Breast epithelium (tissue), 4 donors: Measurements from ENCODE around the gene ANXA6. TPM values are rescaled to one million over a fixed set of nuclear protein-coding genes. Genes with fewer than 3 reads are reported as not detected.

Experiments used
- DNase-seq, 2 donors: peaks; one replicate each; pipeline ENCODE4 v3.0.0-alpha.2; 2019; ENCODE audit warnings: low spot score in 2 of 2
- H3K27ac ChIP-seq, 2 donors: fragments of 200-600 bp; sonication (generic) in 1 of 2; one replicate each; pipeline ENCODE4 v1.5.1; 2016 to 2019; ENCODE audit warnings: mild to moderate bottlenecking in 1 of 2
- H3K27me3 ChIP-seq, 2 donors: fragments of 200-600 bp; sonication (generic) in 1 of 2; one replicate each; pipeline versions ENCODE4 v1.5.1 to v1.6.0; 2017 to 2019; ENCODE audit warnings: control low read depth in 1 of 2, mild to moderate bottlenecking in 1 of 2
- H3K36me3 ChIP-seq: fragments of 200-600 bp; one replicate; pipeline ENCODE4 v1.5.1; 2019
- H3K4me1 ChIP-seq, 2 donors: fragments of 200-600 bp; sonication (generic); one replicate each; pipeline ENCODE4 v1.5.1; 2016 to 2019; ENCODE audit warnings: control low read depth in 1 of 2
- H3K4me3 ChIP-seq, 3 donors: fragments of 200-600 bp; sonication (generic); 1 replicate in 2 of 3; 2 replicates in 1 of 3; pipeline ENCODE4 v1.5.1; 2016 to 2019; ENCODE audit warnings: mild to moderate bottlenecking in 3 of 3, moderate library complexity in 2 of 3
- H3K9me3 ChIP-seq, 2 donors: fragments of 200-600 bp; sonication (generic) in 1 of 2; one replicate each; pipeline ENCODE4 v1.5.1; 2016 to 2019; ENCODE audit warnings: control low read depth in 1 of 2
- POLR2A ChIP-seq: fragments of 450-650 bp; IDR thresholded peaks from one replicate; pipeline ENCODE4 v1.6.1; 2016; ENCODE audit warnings: antibody characterized with exemption, mild to moderate bottlenecking, moderate library complexity
- POLR2AphosphoS5 ChIP-seq, 3 donors: sonication (generic); formaldehyde crosslinking; IDR thresholded peaks; one replicate each; pipeline ENCODE4 v1.6.1; 2017; ENCODE audit warnings: antibody characterized with exemption in 3 of 3
- intact Hi-C: fragments of 100-400 bp; cut with DNase I; formaldehyde crosslinking; loops from one replicate; pipeline ENCODE4 v1.15.1; 2023; ENCODE audit warnings: low total_unique reads
- total RNA-seq, 3 donors: library from RNA; depleted of rRNA; stranded (reverse); fragments of >200 nt; gene quantifications; one replicate each; pipeline ENCODE4 v1.1.0, GENCODE V29; 2016
- TF ChIP-seq, protein P1 (sequence below), 3 donors: fragments of 450-650 bp; IDR thresholded peaks; one replicate each; pipeline ENCODE4 v1.5.1; 2016 to 2017; ENCODE audit warnings: antibody characterized with exemption in 3 of 3, mild to moderate bottlenecking in 3 of 3, moderate library complexity in 3 of 3

ANXA6 gene
- total RNA-seq, 3 donors from 2014 or later: 206 to 320 (median 276) TPM

DNA sequence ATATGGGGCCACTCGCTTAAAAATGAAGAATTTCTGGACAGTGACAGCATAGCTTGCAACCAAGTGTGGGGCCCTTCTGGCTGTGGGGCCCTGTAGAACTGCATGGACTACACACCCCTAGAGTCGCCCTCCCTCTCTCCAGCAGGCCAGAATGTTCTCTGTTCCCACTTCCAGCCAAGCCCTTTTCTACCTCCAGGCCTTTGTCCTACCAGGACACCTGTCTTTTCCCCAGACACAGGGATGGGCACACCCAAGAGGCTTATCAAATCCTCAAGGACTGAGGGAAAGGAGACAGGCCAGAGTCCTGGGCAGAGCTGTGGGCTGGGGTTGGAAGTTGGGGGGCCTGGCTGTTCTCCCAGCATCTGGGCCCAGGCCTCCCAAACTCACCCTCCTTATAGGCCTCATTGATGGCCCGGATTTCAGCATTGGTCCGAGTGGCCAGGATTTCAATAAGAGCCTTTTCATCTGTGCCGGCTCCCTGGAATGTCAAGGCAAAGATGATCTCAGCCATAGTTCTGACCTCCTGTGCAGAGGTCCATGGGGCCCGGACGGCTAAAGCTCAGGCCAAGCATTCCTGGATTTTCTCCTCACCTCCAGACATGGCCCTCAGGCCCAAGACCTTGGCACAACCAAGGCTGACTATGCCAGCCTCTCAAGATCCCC, 38.5 kb downstream of the ANXA6 start:
- Histone ChIP-seq H3K4me3 (no peak overlapping the region), H3K36me3 (no peaks in the 10 kb centered on the region), H3K27ac (no peak overlapping the region), H3K9me3 (no peaks in the 10 kb centered on the region), H3K4me1 (peaks cover 0 to 2% of the 10 kb centered on the region in 2 donors), H3K27me3 (no peaks in the 10 kb centered on the region)
- intact Hi-C loops: no loop called here
- TF ChIP-seq, protein P1, sequence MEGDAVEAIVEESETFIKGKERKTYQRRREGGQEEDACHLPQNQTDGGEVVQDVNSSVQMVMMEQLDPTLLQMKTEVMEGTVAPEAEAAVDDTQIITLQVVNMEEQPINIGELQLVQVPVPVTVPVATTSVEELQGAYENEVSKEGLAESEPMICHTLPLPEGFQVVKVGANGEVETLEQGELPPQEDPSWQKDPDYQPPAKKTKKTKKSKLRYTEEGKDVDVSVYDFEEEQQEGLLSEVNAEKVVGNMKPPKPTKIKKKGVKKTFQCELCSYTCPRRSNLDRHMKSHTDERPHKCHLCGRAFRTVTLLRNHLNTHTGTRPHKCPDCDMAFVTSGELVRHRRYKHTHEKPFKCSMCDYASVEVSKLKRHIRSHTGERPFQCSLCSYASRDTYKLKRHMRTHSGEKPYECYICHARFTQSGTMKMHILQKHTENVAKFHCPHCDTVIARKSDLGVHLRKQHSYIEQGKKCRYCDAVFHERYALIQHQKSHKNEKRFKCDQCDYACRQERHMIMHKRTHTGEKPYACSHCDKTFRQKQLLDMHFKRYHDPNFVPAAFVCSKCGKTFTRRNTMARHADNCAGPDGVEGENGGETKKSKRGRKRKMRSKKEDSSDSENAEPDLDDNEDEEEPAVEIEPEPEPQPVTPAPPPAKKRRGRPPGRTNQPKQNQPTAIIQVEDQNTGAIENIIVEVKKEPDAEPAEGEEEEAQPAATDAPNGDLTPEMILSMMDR (IDR thresholded peaks at IDR 0.05): no peak
- no peak for TF ChIP-seq POLR2AphosphoS5 (IDR thresholded peaks at IDR 0.05)
- no peak for TF ChIP-seq POLR2A
- DNase-seq: no peak

DNA sequence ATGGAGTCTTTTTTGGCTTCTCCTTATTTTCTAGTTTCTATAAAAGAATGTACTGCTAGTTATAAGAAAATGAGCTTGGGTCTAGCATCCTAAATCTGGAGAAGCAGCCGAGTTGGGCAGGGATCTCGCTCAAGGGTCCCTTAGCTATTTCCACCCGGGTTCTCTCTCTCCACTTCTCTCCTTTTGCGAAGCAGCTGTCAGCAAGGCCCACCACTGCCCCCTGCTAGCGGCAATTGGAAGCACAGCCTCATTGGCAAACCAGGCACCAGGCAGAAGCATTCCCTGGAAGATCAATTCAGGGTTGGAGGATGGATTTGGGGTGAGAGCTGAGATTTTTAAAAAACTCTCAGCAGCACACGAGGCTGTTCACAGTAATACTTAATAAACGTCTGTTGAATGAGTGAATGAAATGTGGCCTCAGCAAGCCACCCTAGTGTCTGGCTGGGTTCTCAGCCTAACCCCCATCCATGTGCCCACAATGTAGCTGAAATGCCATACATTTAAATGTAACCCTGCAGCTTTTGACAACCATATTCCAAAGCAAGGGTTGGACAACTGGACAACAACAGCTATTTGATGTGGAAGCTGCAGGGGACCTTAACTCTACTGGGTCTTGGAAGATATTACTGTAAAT, 42.2 kb downstream of the ANXA6 start:
- Histone ChIP-seq H3K9me3 (no peaks in the 10 kb centered on the region), H3K36me3 (no peaks in the 10 kb centered on the region), H3K27me3 (no peaks in the 10 kb centered on the region), H3K27ac (no peak overlapping the region), H3K4me3 (no peak overlapping the region), H3K4me1 (no peaks in the 10 kb centered on the region)
- intact Hi-C loops: no loop called here
- TF ChIP-seq POLR2A (no peak), POLR2AphosphoS5 (IDR thresholded peaks at IDR 0.05) (peak; percentile 23 to 72 (median 29))
- TF ChIP-seq, protein P1 (IDR thresholded peaks at IDR 0.05): peak; percentile 63 to 90 (median 88)
- peak; percentile 61 to 79 for DNase-seq

DNA sequence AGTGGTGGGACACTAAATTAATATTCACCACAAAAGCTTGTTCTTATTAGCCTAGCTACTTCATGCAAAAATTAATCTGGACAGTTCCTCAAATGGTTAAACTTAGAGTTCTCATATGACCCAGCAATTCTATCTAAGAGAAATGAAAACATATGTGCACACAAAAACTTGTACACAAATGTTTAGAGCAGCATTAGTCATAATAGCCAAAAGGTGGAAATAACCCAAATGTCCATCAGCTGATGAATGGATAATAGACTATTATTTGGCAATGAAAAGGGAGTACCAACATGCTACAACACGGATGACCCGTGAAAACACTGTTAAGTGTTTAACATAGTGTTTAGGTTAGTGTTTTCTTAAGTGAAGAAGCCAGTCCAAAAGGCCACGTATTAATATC, 43.9 kb downstream of the ANXA6 start:
- TF ChIP-seq, protein P1 (IDR thresholded peaks at IDR 0.05): no peak
- TF ChIP-seq POLR2AphosphoS5 (IDR thresholded peaks at IDR 0.05): no peak
- no peak for TF ChIP-seq POLR2A
- no peaks in the 10 kb centered on the region for H3K27me3 ChIP-seq
- H3K36me3 ChIP-seq: no peaks in the 10 kb centered on the region
- H3K27ac ChIP-seq: no peak overlapping the region
- no peak for DNase-seq
- no peaks in the 10 kb centered on the region for H3K9me3 ChIP-seq
- intact Hi-C loops: loop anchor here (2.0 kb wide), 1 partner anchor 33 kb away; the partner anchor contains the start of gene TNIP1
- no peaks in the 10 kb centered on the region for H3K4me1 ChIP-seq
- no peak overlapping the region for H3K4me3 ChIP-seq

DNA sequence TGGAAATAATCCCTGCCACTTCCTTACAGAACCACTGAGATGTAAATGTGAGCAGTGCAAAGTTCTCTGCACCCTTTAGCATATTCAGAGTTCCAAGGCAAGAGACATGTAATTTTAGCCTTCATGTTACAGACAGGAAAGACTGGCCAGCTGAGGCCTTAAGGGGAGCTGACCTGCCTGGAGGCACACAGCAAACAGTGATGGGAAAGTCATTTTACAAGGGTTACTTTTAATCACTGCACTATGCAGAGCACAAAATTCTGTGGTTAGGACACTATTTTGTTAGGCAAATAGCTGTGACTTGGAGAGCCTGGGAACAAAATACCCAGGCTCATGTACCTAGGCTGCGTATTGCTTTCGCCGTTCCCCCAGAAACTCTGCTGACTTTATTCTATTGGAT, 46.6 kb downstream of the ANXA6 start:
- DNase-seq: no peak
- no peaks in the 10 kb centered on the region for H3K9me3 ChIP-seq
- no peak for TF ChIP-seq POLR2AphosphoS5 (IDR thresholded peaks at IDR 0.05)
- H3K27me3 ChIP-seq: no peaks in the 10 kb centered on the region
- H3K4me3 ChIP-seq: no peak overlapping the region
- no peaks in the 10 kb centered on the region for H3K4me1 ChIP-seq
- intact Hi-C loops: no loop called here
- H3K27ac ChIP-seq: no peak overlapping the region
- H3K36me3 ChIP-seq: no peaks in the 10 kb centered on the region

DNA sequence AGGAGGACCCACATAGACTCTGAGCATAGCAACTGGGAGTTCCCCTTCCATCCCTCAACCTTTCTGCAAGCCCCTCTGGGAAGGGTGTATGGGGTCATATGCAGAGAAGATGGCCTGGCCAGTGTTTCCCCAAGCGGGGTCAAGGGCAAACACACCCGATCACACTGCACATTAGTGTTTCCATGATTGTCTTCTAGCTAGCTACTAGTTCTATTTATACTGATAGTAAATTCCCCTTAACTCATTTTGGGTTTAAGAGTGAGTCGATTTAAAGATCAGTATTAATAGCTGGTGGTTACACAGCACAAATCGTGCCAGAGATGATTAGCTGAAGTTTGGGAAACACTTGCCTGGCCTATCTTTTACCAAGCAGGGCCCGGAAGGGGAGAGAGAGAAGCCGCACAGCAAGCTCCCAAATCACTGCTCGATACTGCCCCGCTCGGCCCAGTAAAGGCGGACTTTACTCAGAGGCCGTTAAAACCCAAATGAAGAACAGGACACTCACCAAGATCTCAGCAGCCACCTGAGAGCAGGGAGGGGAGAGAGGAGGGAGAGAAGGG, 47.4 kb downstream of the ANXA6 start:
- H3K9me3 ChIP-seq: no peaks in the 10 kb centered on the region
- H3K4me3 ChIP-seq: no peak overlapping the region
- TF ChIP-seq POLR2A (no peak), POLR2AphosphoS5 (IDR thresholded peaks at IDR 0.05) (no peak)
- TF ChIP-seq, protein P1 (IDR thresholded peaks at IDR 0.05): no peak
- no peak overlapping the region for H3K27ac ChIP-seq
- H3K4me1 ChIP-seq: no peaks in the 10 kb centered on the region
- intact Hi-C loops: no loop called here
- no peaks in the 10 kb centered on the region for H3K27me3 ChIP-seq
- no peaks in the 10 kb centered on the region for H3K36me3 ChIP-seq
- DNase-seq: no peak
